GM18499 (cell line): Measurements from ENCODE around the gene SPN.
"Not testable (repeated sequence)": the region's sequence is repeated elsewhere in the genome, so short reads cannot be mapped to it uniquely, and the experiment has no call there.

ENCODE experiments used
- ATAC-seq: cut with Tn5 transposase; IDR thresholded peaks from one replicate; pipeline ENCODE4 v1.9.1; 2021; ENCODE audit warnings: moderate number of reproducible peaks; ENCODE audit not compliant: insufficient read depth, unreplicated experiment

SPN gene

GRCh38 chr16:29674188-29674587 lies 11.1 kb downstream of the SPN start:
- no peak for ATAC-seq

DNA sequence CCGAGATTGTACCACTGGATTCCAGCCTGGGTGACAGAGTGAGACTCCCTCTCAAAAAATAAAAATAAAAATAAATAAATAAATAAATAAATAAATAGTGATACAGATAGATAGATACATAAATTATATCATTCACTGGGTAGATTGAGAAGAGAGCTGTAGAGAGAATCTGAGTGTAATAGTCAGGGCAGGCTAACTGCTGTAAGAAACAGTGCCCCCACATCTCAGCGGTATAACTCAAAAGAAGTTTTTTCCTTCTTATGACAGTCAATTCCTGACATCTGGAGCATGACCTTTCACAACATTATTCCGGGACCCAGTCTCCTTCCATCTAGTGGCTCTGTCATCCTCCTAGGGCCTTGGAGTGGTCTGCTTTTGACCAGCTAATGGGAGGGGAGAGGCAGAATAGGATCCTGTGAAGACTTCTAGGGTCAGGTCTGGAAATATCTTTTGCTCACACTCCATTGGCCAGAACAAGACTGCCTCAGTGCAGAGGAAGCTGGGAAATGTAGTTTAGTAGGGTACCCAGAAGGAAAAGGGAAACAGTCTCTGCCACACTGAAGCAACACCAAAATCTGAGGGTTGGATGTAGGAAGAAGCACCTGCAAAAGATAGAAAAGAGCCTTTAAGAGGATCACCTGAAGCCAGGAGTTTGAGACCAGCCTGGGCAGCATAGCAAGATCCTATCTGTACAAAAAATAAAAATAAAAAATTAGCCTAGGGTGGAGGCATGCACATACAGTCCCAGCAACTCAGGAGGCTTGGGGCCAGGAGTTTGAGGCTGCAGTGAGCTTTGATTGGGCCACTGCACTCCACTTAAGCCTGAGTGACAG lies 13.0 kb downstream of the SPN start:
- ATAC-seq, result no peak

DNA sequence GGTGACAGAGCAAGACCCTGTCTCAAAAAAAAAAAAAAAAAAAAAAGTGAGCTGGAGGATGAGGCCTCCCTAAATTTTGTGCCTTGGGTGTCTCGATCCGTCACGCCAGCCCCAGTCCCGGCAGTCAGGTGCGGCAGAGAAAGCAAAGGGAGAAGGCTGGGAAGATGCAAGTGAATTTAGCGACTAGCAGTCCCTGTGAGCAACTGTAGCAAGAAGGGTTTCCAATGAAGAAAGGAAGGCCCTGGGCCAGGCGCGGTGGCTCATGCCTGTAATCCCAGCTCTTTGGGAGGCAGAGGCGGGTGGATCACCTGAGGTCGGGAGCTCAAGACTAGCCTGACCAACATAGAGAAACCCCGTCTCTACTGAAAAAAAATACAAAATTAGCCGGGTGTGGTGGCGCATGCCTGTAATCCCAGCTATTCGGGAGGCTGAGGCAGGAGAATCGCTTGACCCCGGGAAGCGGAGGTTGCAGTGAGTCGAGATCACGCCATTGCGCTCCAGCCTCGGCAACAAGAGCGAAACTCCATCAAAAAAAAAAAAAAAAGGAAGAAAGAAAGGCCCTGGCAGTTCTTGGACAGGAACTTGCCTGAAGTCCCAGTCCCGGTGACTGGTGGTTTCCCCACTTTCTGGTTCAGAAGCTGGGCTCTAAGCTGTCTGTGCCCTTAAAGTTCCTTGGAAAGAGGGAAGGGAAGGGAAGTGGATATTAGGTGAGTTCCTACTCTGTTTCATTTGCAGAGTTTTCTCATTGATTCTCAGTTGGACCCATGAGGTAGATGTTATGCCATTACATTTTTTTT lies 14.1 kb downstream of the SPN start:
- no peak for ATAC-seq

DNA sequence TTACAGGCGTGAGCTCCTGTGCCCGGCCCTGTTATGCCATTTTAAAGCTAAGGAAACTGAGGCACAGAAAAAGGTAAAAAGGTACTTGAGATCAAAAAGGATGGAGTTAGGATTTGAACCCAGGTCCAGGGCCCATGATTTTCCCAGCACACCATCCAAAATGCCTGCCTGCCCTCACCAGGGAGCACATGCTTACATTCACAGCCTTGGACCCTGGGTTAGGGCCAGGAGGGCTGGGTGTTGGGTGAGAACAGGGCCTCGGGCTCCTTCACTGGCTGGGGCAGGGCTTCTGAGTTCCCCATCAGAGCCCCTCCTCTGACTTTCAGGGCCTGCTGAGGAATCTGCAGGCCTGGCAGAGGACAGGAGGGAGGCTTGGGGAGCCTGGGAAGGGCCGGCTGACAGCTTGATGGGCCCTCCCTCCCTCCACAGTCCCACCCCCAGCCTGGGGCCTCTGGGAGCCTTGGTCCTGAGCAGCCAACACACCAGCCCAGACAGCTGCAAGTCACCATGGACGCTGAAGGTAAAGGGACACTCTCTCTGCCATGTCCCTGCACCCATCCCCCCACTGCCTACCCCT lies 15.7 kb downstream of the SPN start, which contains the start of gene QPRT:
Gene QPRT, plus strand, starts transcription at position 490 of the 577 bp plus-strand sequence. Its CDS starts 18 bp downstream, at position 508.
- ATAC-seq, result no peak

DNA sequence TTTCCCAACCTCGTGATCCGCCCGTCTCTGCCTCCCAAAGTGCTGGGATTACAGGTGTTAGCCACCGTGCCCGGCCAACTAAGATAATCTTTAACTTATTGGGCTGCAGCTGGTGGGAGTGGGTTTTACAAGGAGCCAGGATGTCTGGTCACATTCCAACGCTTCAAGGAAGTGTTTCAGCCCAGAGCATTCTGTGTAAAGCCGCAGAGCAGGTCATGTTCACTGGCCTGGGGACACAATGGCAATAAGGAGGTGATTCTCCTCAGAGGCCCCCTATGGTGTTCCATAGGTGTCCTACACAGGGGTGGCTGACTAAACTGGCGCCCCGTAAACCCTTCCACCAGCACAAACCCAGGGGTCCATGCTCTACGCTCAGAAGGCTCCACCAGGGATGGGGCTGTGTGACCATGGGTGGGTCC lies 17.1 kb downstream of the SPN start:
- ATAC-seq, result no peak

- no peak for ATAC-seq
These were observed 20.6 kb downstream of the SPN start for GRCh38 chr16:29683543-29684090.

GRCh38 chr16:29684679-29685078 lies 21.6 kb downstream of the SPN start:
- ATAC-seq, result no peak

- no peak for ATAC-seq
These were observed 23.8 kb downstream of the SPN start for GRCh38 chr16:29686740-29687332.

DNA sequence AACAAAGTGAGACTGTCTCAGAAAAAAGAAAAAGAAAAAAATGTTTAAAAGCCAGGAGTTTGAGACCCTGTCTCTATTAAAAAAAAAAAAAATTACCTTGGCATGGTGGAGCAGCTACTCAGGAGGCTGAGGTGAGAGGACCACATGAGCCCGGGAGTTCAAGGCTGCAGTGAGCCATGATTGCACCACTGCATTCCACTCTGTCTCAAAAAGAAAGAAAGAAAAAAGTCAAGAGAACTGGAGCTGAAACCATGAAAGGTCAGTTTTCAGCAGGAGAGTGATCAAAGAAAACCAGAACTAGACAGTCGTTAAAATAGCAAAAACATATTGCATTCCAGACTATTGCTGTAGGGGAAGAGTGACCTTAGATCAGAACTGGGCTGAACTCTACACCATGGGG lies 24.7 kb downstream of the SPN start:
- no peak for ATAC-seq

DNA sequence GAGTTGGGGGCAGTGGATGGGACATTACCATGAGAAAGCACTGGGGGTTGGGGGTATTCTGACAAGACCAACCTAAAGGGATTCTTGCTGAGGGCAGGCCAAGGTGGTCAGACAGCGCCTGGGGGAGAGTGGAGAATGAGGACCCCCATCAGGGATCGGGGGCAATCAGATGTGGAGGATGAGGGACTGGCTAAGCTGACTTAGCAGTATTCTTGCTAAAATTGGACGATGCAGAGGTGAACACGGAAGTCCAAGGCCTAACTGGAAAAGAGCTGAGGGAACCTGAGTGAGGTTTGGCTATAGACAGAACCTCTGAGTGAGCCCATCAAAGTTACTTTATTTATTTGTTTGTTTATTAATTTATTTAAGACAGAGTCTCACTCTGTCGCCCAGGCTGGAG lies 25.1 kb downstream of the SPN start:
- ATAC-seq, result no peak

- not testable (repeated sequence) for ATAC-seq
These were observed 26.7 kb downstream of the SPN start for GRCh38 chr16:29689490-29690351.

DNA sequence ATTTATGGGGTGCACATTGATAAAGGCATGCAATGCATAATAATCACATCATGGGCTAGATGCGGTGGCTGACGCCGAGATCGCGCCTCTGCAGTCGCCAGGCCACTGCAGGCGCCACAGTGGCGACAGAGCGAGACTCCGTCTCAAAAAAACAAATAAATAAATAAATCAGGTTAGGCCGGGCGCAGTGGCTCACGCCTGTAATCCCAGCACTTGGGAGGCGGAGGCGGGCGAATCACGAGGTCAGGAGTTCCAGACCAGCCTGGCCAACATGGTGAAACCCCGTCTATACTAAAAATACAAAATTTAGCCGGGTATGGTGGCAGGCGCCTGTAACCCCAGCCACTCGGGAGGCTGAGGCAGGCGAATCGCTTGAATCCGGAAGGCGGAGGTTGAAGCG lies 29.6 kb downstream of the SPN start:
- ATAC-seq, result not testable (repeated sequence)

DNA sequence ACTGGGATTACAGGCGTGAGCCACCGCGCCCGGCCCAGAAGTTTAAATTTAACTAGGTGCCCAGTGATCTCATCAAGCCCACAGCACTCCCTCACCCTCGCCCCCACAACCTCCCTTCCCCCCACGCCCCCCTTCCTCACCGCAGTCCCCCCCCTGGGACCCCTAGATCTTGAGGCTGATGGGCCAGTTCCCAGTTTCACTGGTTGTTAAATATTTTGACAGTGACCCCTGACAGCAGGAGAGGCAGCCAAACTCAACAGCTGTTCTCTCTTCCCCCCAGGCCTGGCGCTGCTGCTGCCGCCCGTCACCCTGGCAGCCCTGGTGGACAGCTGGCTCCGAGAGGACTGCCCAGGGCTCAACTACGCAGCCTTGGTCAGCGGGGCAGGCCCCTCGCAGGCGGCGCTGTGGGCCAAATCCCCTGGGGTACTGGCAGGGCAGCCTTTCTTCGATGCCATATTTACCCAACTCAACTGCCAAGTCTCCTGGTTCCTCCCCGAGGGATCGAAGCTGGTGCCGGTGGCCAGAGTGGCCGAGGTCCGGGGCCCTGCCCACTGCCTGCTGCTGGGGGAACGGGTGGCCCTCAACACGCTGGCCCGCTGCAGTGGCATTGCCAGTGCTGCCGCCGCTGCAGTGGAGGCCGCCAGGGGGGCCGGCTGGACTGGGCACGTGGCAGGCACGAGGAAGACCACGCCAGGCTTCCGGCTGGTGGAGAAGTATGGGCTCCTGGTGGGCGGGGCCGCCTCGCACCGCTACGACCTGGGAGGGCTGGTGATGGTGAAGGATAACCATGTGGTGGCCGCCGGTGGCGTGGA lies 31.5 kb downstream of the SPN start:
- no peak for ATAC-seq

DNA sequence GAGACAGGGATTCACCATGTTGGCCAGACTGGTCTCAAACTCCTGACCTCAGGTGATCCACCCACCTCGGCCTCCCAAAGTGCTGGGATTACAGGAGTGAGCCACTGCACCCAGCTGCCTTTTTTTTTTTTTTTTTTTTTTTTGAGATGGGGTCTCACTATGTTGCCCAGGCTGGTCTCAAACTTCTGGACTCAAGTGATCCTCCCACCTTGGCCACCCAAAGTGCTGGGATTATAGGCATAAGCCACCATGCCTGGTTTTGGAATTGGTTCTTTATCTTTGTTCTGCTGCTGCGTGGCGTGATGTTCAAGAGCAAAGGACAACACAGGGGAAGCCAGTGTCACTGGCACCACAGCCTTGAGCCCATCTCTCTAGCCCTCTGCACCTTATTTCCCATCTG lies 32.6 kb downstream of the SPN start:
- ATAC-seq, result not testable (repeated sequence)

GRCh38 chr16:29696881-29697331 lies 33.9 kb downstream of the SPN start:
- no peak for ATAC-seq

- no peak for ATAC-seq
These were observed 34.3 kb downstream of the SPN start for GRCh38 chr16:29697391-29697790.

GRCh38 chr16:29698042-29698441 lies 35.0 kb downstream of the SPN start:
- ATAC-seq, result no peak

DNA sequence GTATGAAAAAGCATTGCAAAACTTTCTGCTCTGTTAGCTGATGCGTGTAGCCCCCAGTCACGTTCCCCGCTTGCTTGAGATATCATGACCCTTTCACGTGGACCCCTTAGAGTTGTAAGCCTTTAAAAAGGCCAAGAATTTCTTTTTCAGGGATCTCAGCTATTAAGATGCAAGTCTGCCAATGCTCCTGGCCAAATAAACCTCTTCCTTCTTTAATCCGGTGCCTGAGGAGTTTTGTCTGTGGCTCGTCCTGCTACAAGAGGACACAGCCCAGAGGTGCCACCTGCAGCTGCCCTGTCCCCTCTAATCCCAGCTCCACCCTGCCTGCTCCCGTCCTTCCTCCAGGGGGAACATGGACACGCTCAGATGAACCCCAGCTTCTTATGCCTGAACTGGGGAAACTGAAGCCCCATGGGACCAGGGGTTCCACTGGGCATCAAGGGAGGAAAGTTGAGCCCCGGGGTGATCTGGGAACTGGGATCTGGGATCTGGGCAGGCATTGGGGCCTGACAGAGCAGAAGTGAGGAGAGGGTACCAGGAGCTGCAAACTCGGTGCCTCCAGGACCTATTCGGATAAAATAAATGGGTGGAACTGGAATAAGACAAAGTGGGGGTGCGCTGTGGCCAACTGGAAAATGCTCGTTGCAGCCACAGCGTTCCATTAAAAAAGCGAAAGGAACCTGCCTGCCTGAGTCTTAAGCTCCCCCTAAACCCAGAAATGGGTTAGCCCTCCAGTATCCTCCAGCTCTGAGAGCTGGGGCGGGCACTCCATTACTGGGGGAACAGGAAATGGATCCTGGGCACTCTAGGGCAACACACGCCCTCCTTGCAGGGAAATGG lies 35.7 kb downstream of the SPN start:
- no peak for ATAC-seq
